LHCN-M2 (cell line): ENCODE data around the gene BCAR1. TPM values are rescaled to one million over a fixed set of nuclear protein-coding genes. Genes with fewer than 3 reads are reported as not detected.
A peak's percentile ranks its signal among the peaks of the same experiment; 100 is the strongest.
"Not testable (repeated sequence)": the region's sequence is repeated elsewhere in the genome, so short reads cannot be mapped to it uniquely, and the experiment has no call there.

Experiments
- DNase-seq: peaks from one replicate; pipeline ENCODE4 v3.0.0-alpha.2; 2012; ENCODE audit warnings: low read depth
- total RNA-seq: library from RNA; depleted of rRNA; stranded (reverse); fragments of >200 nt; gene quantifications from 2 replicates; pipeline ENCODE4 v1.2.3, GENCODE V29; 2014

The BCAR1 gene
- total RNA-seq, 1 experiment from 2014 or later = 67.9 TPM

DNA sequence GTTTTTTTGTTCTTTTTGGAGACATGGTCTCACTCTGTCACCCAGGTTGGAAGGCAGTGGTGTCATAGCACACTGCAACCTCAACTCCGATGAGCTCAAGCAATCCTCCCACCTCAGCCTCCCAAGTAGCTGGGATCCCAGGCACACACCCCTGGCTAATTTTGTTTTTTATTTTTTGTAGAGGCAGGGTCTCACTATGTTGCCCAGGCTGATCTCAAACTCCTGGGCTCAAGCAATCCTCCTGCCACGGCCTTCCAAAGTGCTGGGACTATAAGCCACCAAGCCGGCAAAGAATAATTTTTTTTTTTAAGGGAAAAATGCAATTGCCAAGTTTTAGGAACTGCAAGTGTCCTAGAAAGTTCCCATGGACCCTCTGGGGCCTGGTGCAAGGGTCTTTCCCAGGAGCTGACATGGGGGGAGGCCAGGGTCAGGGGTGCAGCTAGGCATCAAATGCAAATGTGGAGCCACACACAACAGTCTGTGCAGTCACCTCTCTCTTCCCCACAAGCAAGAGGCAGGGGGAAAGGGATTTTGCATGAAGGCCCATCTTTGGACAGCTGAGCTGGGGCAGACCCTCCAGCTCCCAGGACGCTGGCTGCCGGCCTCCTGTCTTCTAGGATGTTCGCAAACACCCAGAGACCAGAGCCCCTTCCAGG lies 20.1 kb upstream of the BCAR1 start:
- DNase-seq = no peak

DNA sequence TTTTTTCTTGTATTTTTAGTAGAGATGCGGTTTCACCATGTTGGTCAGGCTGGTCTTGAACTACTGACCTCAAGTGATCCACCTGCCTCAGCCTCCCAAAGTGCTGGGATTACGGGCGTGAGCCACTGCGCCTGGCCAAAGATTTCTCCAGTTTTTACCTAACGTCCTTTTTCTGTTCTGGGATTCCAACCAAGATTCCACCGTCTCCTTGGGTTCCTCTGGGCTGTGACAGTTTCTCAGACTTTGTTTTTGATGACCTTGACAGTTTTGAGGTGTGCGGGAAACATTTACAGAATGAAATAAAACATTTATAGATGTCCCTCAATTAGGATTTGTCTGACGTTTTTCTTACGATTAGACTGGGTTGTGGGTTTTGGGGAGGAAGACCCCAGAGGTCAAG lies 17.9 kb upstream of the BCAR1 start:
- not testable (repeated sequence) for DNase-seq

DNA sequence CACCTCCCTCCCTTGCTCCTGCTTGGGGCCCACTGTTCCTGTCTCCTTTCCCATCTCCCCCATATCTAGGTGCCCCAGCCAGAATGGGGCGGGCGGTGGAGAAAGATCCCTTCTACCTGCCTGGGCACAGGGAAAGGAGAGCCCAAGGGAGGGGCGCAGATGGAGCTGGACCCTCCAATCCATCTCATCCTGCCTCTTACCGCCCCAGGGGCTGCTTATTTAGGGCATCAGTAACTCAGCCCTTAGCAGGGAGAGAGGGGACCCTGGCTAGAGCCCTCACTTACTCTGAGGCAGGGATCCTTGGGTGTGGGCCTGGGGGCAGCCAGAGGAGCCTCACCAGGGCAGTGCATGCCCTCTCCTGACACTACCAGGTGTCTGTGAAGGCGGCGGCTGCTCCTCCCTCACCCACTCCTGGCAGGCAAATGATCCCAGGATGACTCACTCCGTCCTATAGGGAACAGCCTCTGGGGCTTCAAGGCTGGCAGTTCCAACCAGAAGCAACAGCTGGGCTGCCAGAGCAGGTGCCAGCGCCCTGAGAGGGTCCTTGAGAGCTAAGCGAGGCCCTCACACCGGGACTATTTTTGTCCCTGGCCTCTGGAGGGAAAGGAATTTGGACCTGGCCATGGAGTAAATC lies 16.3 kb upstream of the BCAR1 start:
- peak; percentile 90 for DNase-seq

DNA sequence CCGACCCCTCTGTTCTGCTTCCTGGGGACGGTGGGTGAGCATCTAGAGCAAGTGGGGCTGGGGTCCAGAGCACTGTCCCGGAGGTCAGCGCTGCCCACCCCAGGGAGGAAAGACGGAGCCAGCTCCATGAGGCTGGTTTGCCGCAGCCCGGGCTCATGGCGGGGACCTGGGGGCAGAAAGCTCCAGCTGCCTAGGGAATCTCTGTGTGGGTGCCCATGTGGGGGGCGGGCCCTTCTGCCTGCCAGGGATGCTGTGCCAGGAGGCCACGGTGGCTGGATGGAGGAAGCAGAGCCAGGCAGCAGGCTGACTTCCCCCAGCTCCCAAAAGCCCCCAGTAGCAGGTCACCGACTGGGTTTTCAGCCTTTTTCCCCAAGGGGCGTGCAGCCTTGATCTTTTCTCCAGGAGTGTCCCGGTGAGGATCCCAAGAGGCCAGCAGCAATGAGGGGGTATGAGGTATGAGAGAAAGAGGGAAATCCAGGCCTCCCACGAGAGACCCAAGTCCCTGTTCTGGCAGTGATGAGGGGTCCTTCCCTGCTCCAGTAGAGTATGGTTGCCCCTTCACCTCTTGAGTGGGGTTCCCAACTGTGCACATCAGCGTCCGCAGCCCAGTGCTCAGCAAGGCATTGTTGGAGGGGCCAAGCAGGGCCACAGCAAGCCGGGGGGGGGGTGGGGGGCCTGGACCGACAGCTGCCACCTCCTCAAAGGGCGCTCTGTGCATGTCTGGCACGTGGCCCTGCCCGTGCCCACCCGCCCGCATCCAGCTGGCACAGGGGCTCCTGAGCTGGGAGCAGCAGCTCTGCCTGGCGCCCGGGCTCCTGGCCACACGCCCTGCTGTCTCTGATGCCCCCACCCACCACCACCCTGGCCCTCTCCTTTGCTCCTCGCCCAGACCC lies 15.6 kb upstream of the BCAR1 start:
- no peak for DNase-seq

DNA sequence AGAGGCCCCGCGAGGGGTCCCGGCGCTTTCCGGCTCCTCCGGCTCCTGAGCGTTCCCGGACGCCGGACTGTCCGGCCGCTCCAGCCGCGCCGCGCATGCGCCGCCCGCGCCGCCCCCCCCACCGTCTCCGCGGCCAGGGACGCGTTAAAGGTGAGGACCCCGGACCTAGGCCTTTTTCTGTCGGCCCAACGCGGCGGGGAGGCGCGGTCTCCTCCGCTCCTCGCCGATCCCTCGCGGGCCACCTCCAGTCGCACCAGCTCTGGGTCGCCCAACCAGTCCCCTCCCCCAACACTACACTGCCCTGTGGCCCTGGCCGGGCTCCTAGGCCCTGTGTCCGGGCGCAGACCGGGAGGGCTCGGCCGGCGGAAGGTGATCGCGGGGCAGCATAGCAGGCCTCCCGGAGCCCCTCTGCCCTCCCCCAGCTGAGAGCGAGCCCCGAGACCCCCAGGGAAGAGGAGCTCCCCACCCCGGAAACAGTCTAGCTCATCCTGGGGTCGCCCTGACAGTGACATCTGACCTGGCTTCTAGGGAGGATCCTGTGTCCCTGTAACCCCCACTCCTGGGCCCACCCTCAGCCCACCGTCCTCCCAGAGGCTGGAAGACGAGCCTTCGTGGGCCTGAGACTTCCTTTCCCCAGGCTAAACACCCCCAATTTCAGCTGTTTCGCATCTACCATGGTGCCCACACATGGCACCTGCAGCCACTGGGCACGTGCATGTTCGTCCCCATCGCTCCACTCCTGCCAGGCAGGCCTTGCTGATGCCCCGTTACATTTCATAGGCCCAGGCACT lies 14.7 kb upstream of the BCAR1 start:
- peak; percentile 67 for DNase-seq

DNA sequence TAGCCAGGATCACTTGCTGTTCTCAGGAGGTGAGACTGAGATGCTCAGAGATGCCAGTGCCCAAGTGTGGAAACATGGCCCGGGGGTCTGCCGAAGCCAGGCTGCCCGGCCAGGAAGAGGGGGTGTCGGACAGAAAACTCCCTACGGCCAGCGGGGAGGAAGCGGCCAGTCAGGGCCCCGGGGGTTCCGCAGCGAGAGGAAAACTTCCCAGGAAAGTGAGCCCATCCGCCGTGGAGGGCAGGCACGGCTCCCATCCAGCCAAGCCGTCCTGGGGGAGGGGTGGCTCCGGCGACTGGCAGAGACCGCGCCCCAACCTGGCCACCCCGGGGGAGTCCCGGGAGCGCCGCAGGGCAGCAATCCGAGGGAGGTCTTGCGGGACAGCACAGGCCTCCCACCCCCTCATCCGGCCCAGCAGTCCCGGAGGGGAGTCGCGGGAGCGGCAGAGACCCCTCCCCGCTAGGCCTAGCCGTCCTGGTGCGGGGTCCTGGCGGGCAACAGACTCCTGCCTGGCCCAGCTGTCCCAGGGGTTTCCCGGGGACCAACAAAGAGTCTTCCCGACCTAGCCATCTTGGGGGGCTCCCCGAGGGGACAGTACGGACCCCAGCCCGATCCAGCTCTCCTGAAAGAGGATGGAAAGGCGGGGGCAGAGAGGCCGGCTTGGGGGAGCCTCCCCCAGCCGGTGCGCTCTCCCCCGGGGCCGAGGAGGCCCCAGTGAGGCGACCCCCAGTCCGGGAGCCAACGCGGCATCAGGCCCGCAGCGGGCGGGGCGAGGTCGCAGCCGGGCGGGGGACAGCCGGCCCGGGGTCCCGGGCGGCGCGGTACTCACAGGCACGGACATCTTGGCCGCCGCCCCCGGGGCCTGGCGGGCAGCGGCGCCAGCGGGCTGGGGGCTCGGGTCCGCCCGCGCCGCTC lies 13.8 kb upstream of the BCAR1 start:
- DNase-seq = no peak

DNA sequence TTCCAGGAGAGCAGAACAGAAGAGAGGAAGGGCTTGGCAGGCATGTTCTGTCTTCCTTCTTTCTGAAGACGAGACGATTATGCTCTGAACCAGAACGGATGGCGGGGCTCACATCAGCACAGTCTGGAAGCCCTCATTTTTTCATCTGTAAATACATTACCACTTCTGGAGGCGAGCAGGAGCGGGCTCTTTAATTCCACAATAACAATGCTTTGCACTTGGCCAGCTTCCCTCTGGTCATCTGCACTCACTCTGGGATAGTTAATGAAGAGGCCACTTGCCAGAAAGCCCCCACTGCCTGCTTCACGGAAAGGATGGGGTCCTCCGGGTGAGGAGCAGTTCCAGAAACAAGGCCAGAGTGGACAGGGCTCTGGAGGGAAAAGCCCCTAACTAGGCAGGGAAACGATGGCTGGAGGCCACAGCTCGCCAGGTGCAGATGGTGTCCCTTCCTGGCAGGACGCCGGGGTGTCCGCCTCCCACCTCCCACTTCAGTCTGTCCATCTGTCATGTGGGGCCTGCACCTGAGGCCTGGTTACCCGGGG lies 13.1 kb upstream of the BCAR1 start:
- no peak for DNase-seq

DNA sequence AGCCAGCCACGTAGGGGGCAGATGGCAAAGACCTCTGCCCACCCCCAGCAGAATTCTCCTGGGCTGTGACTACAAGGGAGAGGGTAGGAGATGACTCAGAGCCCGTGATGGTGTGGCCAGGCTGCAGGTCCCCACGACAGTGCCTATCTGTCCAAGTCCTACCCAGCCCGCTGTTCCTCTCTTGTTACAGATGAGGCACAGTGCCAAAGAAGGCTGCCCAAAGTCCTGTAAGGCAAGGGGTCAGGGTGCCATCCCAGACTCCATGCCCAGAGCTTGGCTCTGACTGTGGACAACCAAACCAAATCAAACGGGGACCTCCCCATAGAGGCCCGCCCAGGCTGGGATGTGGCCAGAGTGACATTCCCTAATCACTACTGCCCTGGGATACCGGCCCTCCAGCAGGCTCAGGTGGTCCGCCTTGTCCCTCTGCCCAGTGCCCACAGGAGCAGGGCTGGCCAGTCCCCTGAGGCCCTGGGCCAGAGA lies 12.6 kb upstream of the BCAR1 start:
- DNase-seq = peak; percentile 49

DNA sequence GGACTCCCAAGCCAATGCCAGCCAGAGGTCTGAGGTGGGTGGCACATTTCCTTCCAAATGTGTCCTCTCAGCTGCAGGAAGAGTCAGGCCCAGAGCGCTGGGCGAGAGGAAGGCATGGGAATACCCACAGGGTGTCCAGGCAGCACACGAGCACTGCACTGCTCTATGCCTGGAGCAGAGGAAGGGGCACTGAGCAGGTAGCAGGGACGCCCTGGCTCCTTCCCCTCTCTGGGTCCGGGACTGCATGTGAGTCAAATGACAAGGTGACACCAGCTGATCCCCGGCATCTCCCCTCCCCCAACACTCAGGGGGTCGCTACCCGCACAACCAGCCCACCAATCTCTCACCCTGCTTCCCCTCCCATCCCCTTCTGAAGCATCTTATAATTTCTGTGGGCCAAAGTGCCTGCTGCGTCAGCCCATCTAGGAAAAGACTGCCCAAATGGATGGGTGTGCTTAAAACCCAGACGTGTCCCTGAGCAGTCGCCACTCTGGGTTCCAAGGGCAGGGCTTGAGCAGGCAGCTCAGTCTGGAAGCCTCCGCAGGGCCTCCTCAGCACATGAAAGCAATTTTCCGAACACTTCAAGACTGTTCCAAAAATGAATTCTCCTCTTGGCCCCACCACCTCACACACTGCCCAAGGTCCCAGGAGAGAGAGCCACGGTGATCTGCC lies 12.0 kb upstream of the BCAR1 start:
- no peak for DNase-seq

DNA sequence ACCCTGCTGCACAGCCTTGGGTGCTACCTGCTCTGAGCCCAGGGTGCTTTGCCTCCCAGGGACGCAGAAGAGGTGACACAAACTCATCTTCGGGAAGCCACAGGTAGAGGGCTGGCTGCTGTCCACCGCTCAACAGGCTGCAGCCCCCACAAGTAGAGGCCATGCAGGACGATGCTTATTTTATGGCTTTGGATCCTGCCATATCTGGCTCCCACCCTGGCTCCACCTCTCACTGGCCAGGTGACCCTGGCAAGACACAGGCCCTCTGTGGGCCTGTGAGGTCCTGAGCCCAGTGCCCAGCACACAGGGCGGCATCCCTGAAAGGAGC lies 11.3 kb upstream of the BCAR1 start:
- DNase-seq = no peak

DNA sequence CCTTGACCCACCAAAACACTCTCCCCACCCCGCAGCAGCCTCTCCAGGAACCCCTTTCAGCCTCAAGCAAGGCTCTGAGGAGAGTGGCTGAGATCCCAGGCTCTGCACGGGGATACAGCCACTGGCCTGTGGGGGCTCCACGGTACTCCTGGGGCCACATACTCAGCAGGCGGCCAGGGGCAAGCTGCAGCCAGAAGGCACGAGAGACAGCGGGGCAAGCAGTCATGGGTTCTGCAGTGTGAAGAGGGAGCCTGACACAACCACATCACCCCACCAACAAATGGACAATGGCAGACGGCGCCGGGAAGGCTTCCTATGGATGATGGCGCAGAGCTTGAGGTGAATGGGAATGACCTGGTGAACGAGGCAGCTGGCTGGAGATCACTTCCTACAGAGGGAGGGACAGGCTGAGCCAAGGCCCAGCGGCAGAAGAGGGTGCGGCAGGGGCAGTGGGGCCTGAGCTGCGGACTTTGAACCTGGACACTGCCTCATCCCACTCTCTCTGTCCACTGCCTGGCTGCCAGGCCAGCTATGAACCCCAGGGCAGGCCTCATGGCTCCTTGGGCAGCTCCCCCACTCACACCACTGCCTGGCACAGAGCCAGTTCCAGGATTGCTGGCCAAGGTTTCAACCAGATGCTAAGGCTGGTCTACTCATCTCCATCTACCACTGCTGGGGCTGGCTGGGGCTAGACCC lies 10.8 kb upstream of the BCAR1 start:
- DNase-seq = no peak

DNA sequence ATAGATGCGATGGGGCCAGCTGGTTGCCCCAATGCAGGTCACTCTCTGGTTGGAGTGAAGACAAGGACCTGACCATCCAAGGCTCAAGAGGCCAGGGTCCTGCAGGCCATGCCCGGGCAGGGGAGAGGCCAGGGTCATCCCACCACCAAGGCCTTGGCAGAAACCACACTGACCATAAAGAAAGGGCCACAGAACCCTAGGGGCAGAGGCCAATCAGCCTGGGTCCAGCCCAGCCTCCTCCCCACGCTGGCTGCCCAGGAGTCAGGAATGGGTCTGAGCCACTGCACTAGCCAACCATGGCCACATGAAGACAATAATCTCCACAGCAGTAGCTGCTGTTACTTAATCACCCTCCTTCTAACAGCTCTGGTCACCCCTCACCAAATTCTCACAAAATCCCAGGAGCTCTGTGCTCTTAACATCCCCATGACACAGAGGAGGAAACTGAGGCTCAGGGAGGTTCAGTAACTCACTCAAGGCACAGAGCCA lies 10.2 kb upstream of the BCAR1 start:
- DNase-seq = no peak

DNA sequence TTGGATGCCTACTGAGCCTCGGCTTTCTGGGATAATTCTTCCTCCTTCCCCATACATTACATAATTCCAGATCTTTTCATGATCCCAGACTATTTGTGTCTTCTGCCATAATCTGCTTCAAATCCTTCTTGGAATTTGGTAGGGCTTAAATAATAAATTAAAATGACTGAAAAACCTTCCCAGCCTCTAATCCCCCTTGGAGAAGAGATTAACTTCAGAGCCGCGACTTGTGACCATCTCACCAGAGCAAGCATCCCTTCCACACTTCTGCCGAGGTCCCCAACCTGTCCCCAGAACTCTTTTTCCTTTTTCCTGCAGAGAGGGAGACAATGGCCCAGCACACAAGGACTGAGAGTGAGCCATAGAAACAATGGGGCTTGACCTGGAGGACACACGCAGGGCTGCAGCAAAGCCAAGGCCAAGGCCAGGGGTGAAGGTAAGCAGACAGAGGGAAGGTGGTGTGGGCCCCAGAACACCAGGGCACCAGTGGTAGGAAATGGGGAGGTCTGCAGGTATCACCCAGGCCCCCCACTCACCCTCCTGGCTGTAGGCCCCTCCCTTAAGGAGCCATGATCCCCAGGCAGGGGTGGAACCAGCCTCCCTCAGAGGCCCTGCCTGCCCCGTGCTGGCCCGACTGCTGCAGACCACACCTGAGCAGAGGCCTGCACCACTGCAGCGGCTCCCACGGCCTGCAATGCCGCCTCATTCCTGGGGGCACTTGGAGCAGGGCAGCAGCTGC lies 9.6 kb upstream of the BCAR1 start:
- DNase-seq = no peak

DNA sequence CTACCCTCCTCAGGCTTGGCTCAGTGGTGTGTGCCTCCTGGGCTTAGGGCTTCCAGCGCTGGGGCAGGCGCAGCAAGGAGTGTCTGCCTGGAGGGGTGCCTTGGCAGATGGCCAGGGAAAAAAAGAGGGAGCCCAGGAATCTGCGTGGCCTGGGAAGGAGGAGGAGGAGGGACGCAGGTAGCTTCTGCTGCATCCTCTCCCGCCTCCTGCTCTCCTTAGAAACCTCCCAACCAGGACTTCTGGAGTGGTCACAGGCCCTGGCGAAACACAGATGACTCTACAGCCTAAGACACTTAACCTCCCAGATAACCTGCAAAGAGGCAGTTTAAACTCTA lies 7.3 kb upstream of the BCAR1 start:
- no peak for DNase-seq

DNA sequence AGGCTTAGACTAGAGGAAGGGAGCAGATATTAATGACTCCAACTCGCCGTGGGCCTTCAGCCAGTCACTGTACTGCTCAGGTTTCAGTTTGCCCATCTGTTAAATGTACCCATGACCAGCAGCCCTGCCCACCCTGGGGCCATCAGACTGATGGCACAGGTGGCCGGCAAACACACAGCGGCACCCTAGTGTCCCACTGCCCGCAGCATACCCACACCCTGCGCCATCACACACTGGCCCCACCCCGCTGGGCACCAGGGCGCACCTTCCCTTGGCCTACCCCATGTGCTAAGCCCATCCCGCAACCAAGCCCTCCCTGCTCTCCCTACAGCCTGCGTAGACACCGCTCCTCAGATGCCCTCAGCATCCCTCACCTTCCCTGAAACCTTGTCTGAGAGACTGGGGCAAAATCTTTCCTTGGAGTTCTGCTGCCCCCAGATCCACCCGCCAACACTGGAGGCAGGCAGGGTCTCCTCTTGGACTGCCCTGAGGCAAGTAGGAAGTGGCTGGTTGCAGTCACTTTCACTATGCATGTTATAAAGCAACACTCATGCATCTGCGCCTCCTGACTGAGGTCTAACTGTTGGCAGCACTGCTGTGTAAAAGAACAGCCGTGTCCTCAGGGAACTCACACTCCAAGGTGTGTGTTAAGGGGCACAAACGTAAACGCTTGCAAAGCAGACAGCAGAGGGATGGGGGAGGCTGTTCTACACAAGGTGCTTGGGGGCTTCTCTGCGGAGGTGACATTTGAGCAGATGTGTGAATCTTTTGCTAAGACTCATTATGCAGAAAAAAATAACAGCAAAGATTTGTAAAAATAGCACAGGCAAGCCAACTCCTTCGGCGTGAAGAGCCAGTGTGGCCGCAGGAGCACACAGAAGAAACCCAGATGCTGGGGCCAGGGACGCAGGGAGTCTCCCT lies 6.7 kb upstream of the BCAR1 start:
- no peak for DNase-seq

DNA sequence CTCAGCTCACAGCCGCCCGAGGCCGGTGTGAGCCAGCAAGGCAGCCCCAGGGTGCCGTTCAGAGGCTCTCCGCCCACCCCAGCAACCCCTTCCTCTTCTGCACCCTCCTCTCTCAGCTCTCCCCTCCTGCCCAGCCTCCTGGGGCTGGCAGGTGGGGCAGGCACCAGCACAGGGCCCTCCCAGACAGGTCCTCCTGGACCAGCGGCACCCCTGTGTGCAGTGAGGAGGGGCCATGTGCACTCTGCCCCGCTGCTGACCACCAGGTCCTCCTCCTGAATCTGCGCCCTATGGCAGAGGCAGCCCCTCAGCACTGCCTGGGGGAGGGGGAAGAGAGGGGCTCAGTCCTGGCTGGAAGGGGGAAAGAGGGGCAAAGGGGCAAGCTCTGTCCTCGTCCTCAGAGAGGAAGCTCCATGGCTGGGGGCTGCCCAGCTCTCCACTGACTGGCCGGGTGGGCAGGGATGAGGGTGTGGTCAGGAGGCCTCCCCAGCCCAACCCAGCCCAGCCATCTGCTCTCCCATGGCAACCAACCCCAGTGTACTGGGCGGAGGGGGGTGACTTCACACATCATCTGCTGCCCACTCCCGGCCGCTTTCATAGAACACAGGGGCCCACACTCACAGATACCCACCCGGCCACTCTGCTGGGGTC lies 5.4 kb upstream of the BCAR1 start:
- DNase-seq = peak; percentile 61

DNA sequence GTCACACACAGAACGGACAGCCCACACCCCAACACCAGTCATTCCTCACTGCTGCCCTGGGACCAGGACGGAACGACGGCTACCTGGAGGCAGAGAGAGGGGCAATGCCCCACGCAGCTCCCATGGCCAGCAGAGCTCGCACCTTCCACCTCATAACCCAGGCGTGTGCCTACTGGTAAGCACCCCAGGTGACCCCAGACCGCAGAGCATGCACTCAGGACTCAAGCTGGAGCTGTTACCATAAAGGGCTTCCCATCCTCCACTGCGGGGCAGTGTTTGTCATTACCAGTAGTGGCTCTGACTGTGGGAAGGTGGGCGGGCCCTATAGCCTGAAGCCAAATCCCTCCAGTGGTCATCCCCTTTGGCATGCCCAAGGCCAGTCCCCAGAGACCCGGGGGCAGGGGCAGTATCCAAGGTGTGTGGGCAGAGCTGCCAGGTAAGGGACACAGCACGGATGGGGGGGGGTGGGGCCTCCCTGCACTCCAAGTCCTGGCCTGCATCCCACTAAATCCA lies 4.7 kb upstream of the BCAR1 start:
- DNase-seq = no peak
